SK-MEL-5 (cell line): ENCODE data around the gene PRRG4. TPM values are rescaled to one million over a fixed set of nuclear protein-coding genes. Genes with fewer than 3 reads are reported as not detected.

Source experiments
- DNase-seq: peaks from one replicate; pipeline ENCODE4 v3.0.0-alpha.2; 2016; ENCODE audit warnings: low read depth, low spot score
- in situ Hi-C: cut with HindIII; loops from 2 replicates; pipeline ENCODE4 v1.10.0; 2016; ENCODE audit warnings: low sequenced_read_pairs, high pct_unique_total_duplicates, low pct_unique_long_range_greater_than_20kb
- total RNA-seq: library from RNA; depleted of rRNA; stranded (reverse); fragments of >200 nt; shearing (Covaris generic); gene quantifications from 2 replicates; pipeline ENCODE4 v1.2.3, GENCODE V29; 2014; rRNA removed

PRRG4 gene
- total RNA-seq, 1 experiment from 2014 or later, result 0.18 TPM

DNA sequence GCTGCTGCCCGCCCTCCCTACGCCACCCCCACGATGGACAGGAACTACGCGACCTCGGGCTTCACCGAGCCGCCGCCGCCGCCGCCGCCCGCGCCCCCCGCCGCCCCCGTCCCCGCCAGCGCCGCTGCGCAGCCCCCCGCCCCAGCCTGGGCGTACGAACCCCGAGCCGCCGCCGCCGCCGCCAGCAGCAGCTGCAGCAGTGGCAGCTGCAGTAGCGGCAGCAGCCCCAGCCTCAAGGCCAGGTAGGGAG, 63.3 kb downstream of the PRRG4 start:
- in situ Hi-C loops, result no loop called here
- DNase-seq, result no peak

GRCh38 chr11:32893343-32894148, 63.8 kb downstream of the PRRG4 start:
- DNase-seq, result peak; percentile 45
- in situ Hi-C loops, result no loop called here

- in situ Hi-C loops, result no loop called here
These were observed 64.6 kb downstream of the PRRG4 start for GRCh38 chr11:32894149-32894827.

DNA sequence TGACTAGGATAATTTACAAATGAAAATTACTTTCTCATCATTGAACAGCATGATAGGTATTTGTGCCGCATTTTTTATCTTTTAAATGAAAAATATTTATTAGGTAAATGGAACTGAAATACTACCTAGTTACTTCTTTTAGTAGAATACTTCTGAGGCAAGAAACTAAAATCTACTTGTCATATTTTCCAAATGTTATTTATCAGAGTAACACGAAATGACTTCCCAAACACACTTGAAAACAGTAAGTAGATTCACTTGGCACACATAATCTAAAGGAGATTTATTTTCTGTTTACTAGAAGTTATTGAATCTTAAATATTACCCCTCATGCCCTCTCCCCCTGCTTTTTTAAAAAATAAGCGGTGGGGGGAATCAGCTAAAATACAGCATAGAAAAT, 65.2 kb downstream of the PRRG4 start:
- no peak for DNase-seq
- in situ Hi-C loops, result no loop called here

More at GRCh38 chr11:32894149-32894827, 64.6 kb downstream of the PRRG4 start:
- peak; percentile 48 for DNase-seq

- in situ Hi-C loops, result no loop called here
- no peak for DNase-seq
These were observed 65.7 kb downstream of the PRRG4 start for GRCh38 chr11:32895471-32895870.

- DNase-seq, result no peak
- in situ Hi-C loops, result no loop called here
These were observed 67.4 kb downstream of the PRRG4 start for GRCh38 chr11:32897103-32897502.

GRCh38 chr11:32899438-32899837, 69.7 kb downstream of the PRRG4 start:
- in situ Hi-C loops, result no loop called here

DNA sequence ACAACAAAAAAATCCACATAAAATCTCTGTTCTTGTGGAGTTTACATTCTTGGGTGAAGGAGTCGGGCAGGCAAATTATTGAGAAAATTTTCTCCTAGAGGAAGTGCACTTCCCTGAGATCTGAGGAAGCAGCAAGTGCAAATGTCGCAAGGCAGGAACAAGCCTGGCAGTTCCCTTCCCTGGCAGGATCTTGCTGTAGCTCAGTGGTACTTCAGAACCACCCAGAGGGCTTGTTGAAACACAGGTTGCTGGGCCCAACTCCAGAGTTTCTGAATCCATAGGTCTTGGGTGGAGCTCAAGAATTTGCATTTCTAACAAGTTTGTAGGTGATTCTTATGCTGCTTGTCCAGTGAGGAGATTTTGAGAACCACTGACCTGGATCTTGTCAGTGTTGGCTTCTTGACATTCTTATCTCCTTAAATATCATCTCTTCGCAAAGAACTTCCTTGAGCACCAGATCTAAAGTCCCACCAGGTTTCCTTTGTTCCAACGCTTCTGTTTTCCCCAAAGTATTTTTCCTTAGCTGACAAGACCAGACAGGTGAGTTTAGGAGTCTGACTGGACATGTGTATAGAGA, 72.5 kb downstream of the PRRG4 start:
- in situ Hi-C loops, result no loop called here
- DNase-seq, result no peak

More at GRCh38 chr11:32899438-32899837, 69.7 kb downstream of the PRRG4 start:
- DNase-seq, result no peak

- in situ Hi-C loops, result no loop called here
- no peak for DNase-seq
These were observed 75.4 kb downstream of the PRRG4 start for GRCh38 chr11:32905028-32905667.

Other genes starting within 250 kb of the PRRG4 start
- 807 and 835 TPM in 2 replicates for gene EIF3M, start 246.1 kb upstream of the PRRG4 start, total RNA-seq
- not detected in 2 replicates for gene CCDC73, start 35.3 kb upstream of the PRRG4 start, total RNA-seq
- gene QSER1, start 62.9 kb downstream of the PRRG4 start, total RNA-seq, result 21.7 and 24.1 TPM in 2 replicates
- 4.4 and 6.3 TPM in 2 replicates for gene DEPDC7, start 186.0 kb downstream of the PRRG4 start, total RNA-seq
- 10.6 and 11.9 TPM in 2 replicates for gene TCP11L1, start 209.6 kb downstream of the PRRG4 start, total RNA-seq